ENCODE data around the gene C9orf50. TPM values are rescaled to one million over a fixed set of nuclear protein-coding genes. Genes with fewer than 3 reads are reported as not detected.
"Not testable (repeated sequence)": the region's sequence is repeated elsewhere in the genome, so short reads cannot be mapped to it uniquely, and the experiment has no call there.

C9orf50 gene
- total RNA-seq, 1 donor from 2014 or later: not detected

DNA sequence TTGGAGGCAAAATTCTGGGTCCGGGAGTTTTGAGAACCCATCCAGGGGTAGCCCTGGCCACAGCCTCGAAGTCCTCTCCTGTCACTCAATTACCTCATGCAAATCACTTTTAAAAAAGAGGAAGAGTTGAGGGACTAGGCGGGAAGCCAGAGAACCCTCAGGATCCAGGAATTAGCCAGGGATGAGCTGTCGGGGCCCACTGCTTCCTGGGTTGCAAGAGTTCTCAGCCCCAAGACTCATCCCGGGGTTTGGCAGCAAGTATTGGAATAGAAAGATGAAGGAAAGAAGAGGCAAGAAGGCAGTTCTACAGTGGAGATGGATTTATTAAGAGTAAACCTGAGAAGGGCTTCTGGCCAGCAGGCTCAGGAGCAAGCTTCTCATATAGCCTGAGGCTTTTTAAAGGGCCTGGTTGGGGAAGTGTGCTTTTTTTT, 25.6 kb downstream of the C9orf50 start:
- H3K4me3 Mint-ChIP-seq: no peak overlapping the region

DNA sequence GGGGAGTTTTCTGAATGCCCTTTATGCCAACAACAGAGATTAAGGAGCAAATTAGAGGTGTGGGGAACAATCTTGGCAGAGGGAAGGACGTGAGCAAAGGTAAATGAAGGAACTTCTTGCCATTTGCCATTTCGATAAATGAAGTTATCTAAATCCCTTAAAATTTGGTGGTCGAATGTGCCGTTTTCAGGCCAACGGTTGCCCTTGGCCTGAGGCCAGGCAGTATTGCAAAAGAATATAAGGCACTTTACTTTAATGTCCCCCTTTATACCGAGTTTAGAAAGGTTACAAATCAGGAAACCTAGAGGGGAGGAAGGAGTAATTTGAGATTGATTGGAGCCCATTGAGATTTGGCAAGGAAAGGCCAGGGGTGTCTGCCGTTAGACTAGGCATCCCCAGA, 26.3 kb downstream of the C9orf50 start:
- no peaks in the 10 kb centered on the region for H3K9me3 Mint-ChIP-seq
- ChIA-PET POLR2A (interaction anchor here (1.8 kb wide), 1 partner anchor 417 kb away, joined by 7 read pairs; the partner anchor contains the start of gene IER5L), CTCF (no interaction called here)
- intact Hi-C loops (cut with micrococcal nuclease): no loop called here
- peaks cover 12% of the 10 kb centered on the region for H3K4me1 Mint-ChIP-seq
- DNase-seq (no peak), ATAC-seq (ENCODE audit: low read depth) (no peak)
- TF ChIP-seq, protein P1, sequence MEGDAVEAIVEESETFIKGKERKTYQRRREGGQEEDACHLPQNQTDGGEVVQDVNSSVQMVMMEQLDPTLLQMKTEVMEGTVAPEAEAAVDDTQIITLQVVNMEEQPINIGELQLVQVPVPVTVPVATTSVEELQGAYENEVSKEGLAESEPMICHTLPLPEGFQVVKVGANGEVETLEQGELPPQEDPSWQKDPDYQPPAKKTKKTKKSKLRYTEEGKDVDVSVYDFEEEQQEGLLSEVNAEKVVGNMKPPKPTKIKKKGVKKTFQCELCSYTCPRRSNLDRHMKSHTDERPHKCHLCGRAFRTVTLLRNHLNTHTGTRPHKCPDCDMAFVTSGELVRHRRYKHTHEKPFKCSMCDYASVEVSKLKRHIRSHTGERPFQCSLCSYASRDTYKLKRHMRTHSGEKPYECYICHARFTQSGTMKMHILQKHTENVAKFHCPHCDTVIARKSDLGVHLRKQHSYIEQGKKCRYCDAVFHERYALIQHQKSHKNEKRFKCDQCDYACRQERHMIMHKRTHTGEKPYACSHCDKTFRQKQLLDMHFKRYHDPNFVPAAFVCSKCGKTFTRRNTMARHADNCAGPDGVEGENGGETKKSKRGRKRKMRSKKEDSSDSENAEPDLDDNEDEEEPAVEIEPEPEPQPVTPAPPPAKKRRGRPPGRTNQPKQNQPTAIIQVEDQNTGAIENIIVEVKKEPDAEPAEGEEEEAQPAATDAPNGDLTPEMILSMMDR (IDR thresholded peaks at IDR 0.05): no peak
- no peak overlapping the region for H3K4me3 Mint-ChIP-seq
- H3K27me3 Mint-ChIP-seq: peaks cover 41% of the 10 kb centered on the region
- H3K36me3 Mint-ChIP-seq (ENCODE audit: low read depth): no peaks in the 10 kb centered on the region
- no peak overlapping the region for H3K27ac Mint-ChIP-seq

More for the DNA sequence above, 25.6 kb downstream of the C9orf50 start:
- Mint-ChIP-seq H3K27ac (no peak overlapping the region), H3K4me1 (peaks cover 12% of the 10 kb centered on the region), H3K9me3 (no peaks in the 10 kb centered on the region), H3K27me3 (peaks cover 37% of the 10 kb centered on the region), H3K36me3 (ENCODE audit: low read depth) (no peaks in the 10 kb centered on the region)
- ChIA-PET POLR2A (interaction anchor here (1.0 to 1.8 kb wide), 2 partner anchors 15 to 417 kb away, joined by 7 read pairs; partner anchors contain the start of gene IER5L), CTCF (interaction anchor here (1.0 kb wide), 1 partner anchor 16 kb away, joined by 3 read pairs; no protein-coding TSS in a partner anchor)
- DNase-seq (no peak), ATAC-seq (ENCODE audit: low read depth) (no peak)
- TF ChIP-seq, protein P1 (IDR thresholded peaks at IDR 0.05): no peak
- intact Hi-C loops (cut with micrococcal nuclease): no loop called here

DNA sequence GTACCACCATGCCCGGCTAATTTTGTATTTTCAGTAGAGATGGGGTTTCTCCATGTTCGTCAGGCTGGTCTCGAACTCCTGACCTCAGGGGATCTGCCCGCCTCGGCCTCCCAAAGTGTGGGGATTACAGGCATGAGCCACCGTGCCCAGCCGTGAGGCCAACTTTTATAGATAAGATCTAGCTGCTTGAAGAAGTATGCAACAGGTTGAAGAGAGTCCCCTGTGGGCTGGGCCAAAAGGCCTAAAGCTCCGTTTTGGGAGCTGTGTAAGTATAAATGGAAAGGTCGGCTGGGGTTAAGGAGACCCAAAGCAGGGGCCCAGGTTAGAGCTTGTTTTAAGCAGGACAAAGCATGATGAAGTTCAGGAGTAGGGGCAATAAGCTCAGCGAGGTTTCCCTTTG, 28.1 kb downstream of the C9orf50 start:
- POLR2A ChIA-PET, H3K27ac Mint-ChIP-seq: not testable (repeated sequence)
- CTCF ChIA-PET: interaction anchor here (1.3 kb wide), 1 partner anchor 450 kb away, joined by 3 read pairs; no protein-coding TSS in a partner anchor

DNA sequence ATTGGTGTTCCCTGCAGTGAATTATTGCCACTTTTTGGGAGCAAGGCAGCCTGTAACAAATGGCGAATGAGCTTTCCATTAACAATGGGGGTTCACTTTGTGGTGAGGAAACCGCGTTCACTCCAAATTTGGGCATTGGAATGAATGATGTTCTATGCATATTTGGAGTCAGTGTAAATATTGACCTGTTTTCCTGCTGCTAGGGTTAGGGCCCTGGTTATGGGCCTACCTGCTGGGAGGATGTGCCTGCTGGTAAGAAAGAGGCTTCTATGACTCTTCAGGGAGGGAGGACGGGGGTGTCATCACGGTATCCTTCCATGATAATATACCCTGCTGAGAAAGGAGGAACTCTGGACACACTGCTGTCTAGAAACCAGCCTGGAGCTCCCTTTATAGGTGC, 29.0 kb downstream of the C9orf50 start:
- H3K36me3 Mint-ChIP-seq (ENCODE audit: low read depth): no peaks in the 10 kb centered on the region
- ATAC-seq (ENCODE audit: low read depth): no peak
- DNase-seq: no peak
- H3K4me1 Mint-ChIP-seq: peaks cover 4% of the 10 kb centered on the region
- no peak overlapping the region for H3K4me3 Mint-ChIP-seq
- intact Hi-C loops (cut with micrococcal nuclease): no loop called here
- H3K27me3 Mint-ChIP-seq: peaks cover 39% of the 10 kb centered on the region
- TF ChIP-seq, protein P1 (IDR thresholded peaks at IDR 0.05): no peak
- no peak overlapping the region for H3K27ac Mint-ChIP-seq
- POLR2A ChIA-PET: no interaction called here
- no peaks in the 10 kb centered on the region for H3K9me3 Mint-ChIP-seq
- CTCF ChIA-PET: interaction anchor here (1.3 kb wide), 1 partner anchor 449 kb away, joined by 3 read pairs; no protein-coding TSS in a partner anchor

More for the DNA sequence above, 28.1 kb downstream of the C9orf50 start:
- intact Hi-C loops (cut with micrococcal nuclease); DNase-seq; H3K9me3 Mint-ChIP-seq; H3K36me3 Mint-ChIP-seq (ENCODE audit: low read depth); H3K4me3 Mint-ChIP-seq; H3K4me1 Mint-ChIP-seq; ATAC-seq (ENCODE audit: low read depth): not testable (repeated sequence)
- peaks cover 36% of the 10 kb centered on the region for H3K27me3 Mint-ChIP-seq

DNA sequence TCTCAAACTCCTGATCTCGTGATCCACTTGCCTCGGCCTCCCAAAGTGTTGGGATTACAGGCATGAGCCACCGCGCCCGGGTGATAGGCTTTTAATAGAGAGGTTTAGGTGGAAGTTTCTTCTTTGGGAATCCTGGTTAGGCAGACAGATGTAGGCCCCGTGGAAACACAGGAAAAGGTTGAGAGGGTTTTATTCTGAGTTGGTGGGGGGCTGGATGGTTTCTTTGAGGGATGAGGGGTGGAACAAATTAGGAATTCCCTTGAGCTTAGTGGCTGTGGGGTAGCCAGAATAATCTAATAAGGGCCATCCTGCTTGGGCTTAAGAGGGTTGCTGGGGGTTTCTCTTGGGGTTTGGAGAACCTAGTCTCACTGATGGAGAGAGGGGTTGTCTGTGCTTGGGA, 30.4 kb downstream of the C9orf50 start:
- TF ChIP-seq, protein P1 (IDR thresholded peaks at IDR 0.05): no peak
- Mint-ChIP-seq H3K9me3 (no peaks in the 10 kb centered on the region), H3K36me3 (ENCODE audit: low read depth) (no peaks in the 10 kb centered on the region), H3K27me3 (peaks cover 34% of the 10 kb centered on the region), H3K4me3 (no peak overlapping the region), H3K27ac (no peak overlapping the region), H3K4me1 (no peaks in the 10 kb centered on the region)
- no peak for DNase-seq
- intact Hi-C loops (cut with micrococcal nuclease): no loop called here
- POLR2A ChIA-PET: no interaction called here
- CTCF ChIA-PET: no interaction called here
- ATAC-seq (ENCODE audit: low read depth): no peak
